GM10248 (cell line): ENCODE data around the gene P3H1.

Experiments used
- CTCF ChIA-PET: fragments of 300-600 bp; sonication (Branson Sonifier 250); formaldehyde crosslinking; extraction: SDS; loops from one replicate; lab custom pipeline; 2021; ENCODE audit warnings: antibody characterized with exemption; lab: Yijun Ruan, JAX
- POLR2A ChIA-PET: fragments of 350-650 bp; sonication (Branson Sonifier 250); formaldehyde crosslinking; extraction: SDS; loops from one replicate; lab custom pipeline; 2020; ENCODE audit warnings: antibody characterized with exemption; lab: Yijun Ruan, JAX
- DNase-seq: peaks from one replicate; pipeline ENCODE4 v3.0.0; 2012; ENCODE audit errors: extremely low spot score
- CTCF ChIP-seq: IDR thresholded peaks from 2 replicates; pipeline ENCODE4 v1.5.1; 2012; ENCODE audit warnings: mild to moderate bottlenecking, low read depth; ENCODE audit errors: extremely low read depth, missing control alignments, control extremely low read depth

P3H1 gene

GRCh38 chr1:42765832-42766740, 742 bp downstream of the P3H1 start:
- peak; percentile 30 for TF ChIP-seq CTCF
- peak; percentile 53 for DNase-seq
- ChIA-PET POLR2A (interaction anchor here (0.5 to 1.4 kb wide), 13 partner anchors 7 to 181 kb away, joined by 3 to 6 read pairs (median 3); partner anchors contain the start of genes SVBP, TMEM269, YBX1 and ZNF691), CTCF (interaction anchor here (0.7 to 6.3 kb wide), 19 partner anchors 8 to 752 kb away, joined by 3 to 59 read pairs (median 4); partner anchors contain the start of genes TMEM269, YBX1 and ZNF691)

GRCh38 chr1:42765269-42765668, 1.6 kb downstream of the P3H1 start:
- no peak for DNase-seq
- ChIA-PET POLR2A (no interaction called here), CTCF (interaction anchor here (1.2 to 6.3 kb wide), 7 partner anchors 8 to 308 kb away, joined by 4 to 59 read pairs (median 12); partner anchors contain the start of gene ZNF691)
- no peak for TF ChIP-seq CTCF

GRCh38 chr1:42762269-42762668, 4.6 kb downstream of the P3H1 start:
- TF ChIP-seq CTCF: no peak
- POLR2A ChIA-PET: no interaction called here
- CTCF ChIA-PET: interaction anchor here (1.6 to 3.4 kb wide), 4 partner anchors 10 to 588 kb away, joined by 4 to 14 read pairs (median 6); no protein-coding TSS in a partner anchor
- DNase-seq: no peak

- no peak for TF ChIP-seq CTCF
- CTCF ChIA-PET: interaction anchor here (1.6 to 5.5 kb wide), 4 partner anchors 9 to 587 kb away, joined by 4 to 35 read pairs (median 10); no protein-coding TSS in a partner anchor
- DNase-seq: no peak
- POLR2A ChIA-PET: no interaction called here
Observed at GRCh38 chr1:42761567-42761966, 5.3 kb downstream of the P3H1 start.

- CTCF ChIA-PET: interaction anchor here (1.0 to 5.5 kb wide), 4 partner anchors 9 to 314 kb away, joined by 3 to 39 read pairs (median 24); partner anchors contain the start of genes C1orf50 and P3H1
- POLR2A ChIA-PET: interaction anchor here (1.1 kb wide), 1 partner anchor 8 kb away, joined by 3 read pairs; the partner anchor contains the start of genes C1orf50 and P3H1
- DNase-seq: no peak
- no peak for TF ChIP-seq CTCF
Observed at GRCh38 chr1:42759114-42759513, 7.7 kb downstream of the P3H1 start.

- CTCF ChIA-PET: interaction anchor here (2.7 to 5.5 kb wide), 3 partner anchors 10 to 315 kb away, joined by 12 to 39 read pairs (median 35); partner anchors contain the start of genes C1orf50 and P3H1
- no peak for DNase-seq
- POLR2A ChIA-PET: interaction anchor here (1.1 kb wide), 1 partner anchor 8 kb away, joined by 3 read pairs; the partner anchor contains the start of genes C1orf50 and P3H1
- TF ChIP-seq CTCF: no peak
Observed at GRCh38 chr1:42758641-42759040, 8.2 kb downstream of the P3H1 start.
